HG02943 (cell line): ENCODE measurements around the gene BHLHA9.
"Not testable (repeated sequence)": the region's sequence is repeated elsewhere in the genome, so short reads cannot be mapped to it uniquely, and the experiment has no call there.

ENCODE experiments used
- ATAC-seq: cut with Tn5 transposase; IDR thresholded peaks from one replicate; pipeline ENCODE4 v1.9.1; 2021; ENCODE audit warnings: mild to moderate bottlenecking, low read depth, moderate library complexity; ENCODE audit not compliant: unreplicated experiment

Gene BHLHA9

DNA sequence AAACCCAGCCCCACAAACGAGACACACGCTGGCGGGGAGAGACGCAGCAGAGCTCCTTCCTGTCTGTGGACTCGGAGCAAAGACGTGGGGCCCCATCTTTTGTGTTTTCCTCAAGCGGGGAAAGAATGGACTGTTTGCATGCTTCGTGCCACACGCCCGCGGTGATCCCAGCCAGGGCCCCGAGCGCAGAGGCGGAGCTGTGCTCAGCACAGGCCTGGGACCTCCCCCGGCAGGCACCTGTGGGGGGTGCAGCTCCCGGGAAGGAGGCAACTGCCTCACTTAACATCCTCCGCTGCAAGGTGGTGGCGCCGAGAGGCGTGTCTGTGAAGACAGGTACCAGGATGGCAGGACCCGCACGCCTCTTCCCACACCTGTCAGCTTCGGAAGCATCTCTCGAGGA is 28.4 kb downstream of the BHLHA9 start:
- ATAC-seq = no peak

DNA sequence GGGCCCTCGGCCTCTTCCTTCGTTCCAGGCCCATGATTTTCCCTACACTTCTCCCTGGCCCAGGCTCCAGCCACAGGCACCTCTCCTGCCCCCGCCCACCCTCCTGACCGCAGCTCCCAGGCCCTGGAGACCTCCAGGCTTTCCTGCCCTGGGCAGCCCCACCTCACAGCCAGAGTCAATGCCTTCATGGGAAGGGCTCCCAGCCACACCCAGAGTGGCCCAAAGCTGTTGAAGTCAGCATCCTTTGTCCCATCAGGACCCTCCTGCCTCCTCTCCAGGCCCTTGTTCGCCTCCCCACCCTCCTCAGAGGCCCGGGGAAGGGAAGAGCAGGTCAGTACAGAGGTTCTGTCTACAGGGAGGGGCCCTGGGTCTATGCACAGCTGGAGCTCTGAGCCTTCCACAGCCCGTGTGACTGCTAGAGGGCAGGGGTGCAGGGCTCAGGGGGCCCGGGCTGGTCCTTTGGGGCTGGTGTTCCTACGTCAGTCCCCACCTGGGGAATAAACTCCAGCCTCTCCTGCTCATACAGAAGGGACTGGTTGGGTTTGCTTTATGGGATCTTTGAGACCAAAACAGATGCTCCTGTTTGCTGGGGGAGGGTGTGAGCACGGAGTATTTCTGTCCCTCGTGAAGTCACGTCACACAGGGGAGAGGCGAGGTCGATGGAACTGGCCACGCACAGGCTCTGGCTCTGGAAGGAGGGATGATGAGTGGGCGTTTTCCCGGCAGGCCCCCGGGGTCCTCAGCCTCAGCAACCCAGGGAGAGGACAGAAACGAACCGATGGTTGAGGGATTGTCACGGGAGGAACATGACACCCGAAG is 29.5 kb downstream of the BHLHA9 start:
- no peak for ATAC-seq

DNA sequence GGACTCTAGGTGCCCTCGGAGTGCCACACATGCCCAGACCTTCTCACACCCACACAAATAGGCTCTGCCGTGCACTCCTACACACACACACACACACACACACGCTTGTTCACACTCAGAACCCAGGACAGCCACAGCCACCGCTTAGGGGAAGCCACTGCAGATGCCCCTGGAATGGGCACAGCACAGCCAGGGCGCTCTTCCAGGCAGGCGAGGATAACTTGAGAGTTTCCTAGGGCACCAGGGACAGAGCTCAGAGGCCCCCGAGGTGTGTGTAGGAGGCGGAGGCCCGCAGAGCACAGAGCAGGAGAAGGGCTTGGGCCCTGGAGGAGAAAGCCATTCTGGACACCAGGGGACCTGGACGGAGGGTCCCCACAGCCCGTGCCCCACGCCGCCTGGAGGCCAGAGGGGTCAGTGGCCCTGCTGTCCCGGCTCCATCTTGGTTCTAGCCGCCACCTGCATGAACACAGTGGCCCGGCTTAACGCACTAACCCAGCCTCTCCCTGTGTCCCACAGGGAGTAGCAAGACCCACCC is 30.2 kb downstream of the BHLHA9 start:
- no peak for ATAC-seq

DNA sequence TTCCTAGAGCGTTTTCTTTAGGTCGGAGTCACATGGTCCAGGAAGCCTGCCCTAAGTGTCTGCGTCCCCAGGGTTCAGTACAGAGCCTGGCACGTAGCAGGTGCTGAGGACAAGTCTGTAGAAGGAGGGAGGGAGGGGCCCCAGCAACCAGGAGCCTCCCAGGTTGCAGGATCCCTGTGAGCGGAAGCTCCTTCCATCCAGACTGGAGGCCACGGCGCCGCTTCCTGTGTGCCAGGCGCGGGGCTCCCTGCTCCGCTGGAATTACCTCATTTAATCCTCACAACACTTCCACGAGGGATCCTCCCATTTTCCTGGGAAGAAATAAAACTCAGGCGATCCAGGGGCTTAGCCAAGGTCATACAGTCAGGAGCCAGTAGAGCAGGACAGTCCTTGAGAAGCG is 31.3 kb downstream of the BHLHA9 start:
- no peak for ATAC-seq

DNA sequence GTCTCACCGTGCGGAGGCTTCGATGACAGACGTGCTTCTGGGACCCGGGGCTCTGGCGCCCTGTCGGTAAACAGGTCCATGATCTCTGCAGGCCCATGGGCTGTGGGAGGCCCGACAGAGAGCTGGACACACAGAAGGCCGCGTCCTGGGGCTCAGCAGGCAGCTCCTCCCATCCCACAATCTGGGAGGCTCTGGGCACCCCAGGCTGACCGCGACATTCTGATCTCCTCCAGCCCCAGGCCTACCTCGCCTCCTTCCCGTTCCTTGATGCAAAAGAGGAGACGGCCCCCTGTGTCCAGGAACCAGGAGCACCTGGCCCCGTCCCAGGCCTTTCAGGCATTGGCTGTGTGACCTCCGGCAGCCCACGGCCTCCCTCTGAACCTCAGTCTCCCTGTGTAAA is 32.5 kb downstream of the BHLHA9 start:
- no peak for ATAC-seq

DNA sequence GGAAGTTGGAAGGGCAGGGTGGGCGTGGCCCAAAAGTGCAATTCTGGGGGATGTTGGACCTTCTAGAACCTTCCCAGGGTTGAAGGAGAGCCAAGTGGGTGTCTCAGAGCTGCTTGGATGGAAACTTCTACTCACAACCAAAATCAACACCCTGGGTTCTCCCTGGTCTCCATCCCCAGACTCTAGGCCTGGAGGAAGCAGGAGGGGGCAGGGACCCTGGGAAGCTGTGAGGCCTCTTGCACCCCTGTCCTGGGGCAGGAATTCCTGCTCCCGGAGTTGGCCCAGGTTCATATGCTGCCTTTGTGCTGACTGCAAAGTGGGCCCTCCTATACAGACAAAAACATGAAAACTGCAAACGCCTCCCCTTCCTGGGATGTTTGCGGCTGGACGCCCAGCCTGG is 34.3 kb downstream of the BHLHA9 start:
- ATAC-seq = no peak

DNA sequence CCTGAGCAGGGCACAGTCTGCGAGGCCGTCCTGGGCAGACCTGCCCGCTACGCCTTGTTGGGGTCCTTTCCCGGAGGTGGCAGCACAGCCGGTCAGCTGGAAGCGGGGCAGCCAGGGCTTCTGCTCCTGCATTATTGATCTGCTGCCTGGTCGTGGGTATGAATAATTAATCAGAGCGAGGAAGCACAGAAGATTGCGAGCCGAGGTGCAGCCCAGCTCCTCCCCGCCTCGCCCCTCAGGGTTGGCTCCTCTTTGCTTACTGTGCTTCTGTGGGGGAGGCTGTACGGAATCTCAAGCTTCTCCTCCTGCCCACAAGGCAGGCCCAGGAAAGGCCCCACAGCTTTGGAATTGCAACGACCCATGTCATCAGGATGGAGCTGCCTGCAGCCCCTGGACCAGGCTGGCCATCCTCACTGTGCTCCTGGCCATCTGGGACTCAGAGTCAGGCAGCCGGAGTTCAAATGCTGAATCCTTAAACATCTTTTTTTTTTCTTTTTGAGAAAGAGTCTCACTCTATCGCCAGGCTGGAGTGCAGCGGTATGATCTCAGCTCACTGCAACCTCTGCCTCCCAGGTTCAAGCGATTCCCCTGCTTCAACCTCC is 34.8 kb downstream of the BHLHA9 start:
- ATAC-seq = no peak

DNA sequence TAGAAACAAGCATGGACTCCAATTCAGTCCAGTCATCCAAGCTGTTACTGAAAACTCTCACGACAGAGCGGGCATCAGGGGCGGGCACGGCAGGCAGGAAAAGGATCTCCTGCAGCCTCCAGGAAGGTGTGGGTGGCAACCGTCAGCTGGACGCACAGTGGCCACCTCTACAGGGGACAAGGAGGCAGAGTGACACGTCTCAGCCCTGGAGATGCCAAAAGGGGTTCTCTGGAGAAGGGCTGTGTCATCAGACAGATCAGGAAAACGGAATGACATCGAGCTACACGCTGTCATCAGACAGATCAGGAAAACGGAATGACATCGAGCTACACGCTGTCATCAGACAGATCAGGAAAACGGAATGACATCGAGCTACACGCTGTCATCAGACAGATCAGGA is 37.6 kb downstream of the BHLHA9 start:
- not testable (repeated sequence) for ATAC-seq

DNA sequence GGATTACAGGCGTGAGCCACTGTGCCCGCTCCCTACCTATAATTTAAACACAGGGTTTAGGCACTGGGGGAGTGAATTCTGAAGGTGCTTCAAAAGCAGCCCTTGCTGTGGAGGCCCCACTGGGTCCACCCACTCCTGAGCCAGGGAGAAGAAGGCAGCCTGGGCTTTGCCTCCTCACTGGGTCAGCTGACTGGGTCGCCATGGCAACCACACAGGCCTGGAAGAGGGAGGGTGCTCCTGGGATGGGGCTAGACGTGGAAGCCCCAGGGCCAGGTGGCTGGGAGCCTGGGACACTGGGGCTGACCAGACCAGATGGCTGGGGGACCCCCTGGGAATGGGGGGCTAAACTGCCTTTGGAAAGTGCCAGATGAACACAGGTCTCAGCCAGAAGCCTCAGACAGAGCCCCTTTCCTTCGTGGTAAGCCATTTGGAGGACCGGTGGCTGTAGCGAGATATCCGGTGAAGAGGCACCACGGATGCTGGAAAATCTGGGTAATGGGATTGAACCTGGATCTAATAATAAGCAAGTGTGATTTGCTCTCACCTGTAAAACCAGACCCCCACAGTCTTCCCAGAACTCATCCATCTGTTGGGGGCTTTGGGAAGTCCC is 42.1 kb downstream of the BHLHA9 start:
- no peak for ATAC-seq

DNA sequence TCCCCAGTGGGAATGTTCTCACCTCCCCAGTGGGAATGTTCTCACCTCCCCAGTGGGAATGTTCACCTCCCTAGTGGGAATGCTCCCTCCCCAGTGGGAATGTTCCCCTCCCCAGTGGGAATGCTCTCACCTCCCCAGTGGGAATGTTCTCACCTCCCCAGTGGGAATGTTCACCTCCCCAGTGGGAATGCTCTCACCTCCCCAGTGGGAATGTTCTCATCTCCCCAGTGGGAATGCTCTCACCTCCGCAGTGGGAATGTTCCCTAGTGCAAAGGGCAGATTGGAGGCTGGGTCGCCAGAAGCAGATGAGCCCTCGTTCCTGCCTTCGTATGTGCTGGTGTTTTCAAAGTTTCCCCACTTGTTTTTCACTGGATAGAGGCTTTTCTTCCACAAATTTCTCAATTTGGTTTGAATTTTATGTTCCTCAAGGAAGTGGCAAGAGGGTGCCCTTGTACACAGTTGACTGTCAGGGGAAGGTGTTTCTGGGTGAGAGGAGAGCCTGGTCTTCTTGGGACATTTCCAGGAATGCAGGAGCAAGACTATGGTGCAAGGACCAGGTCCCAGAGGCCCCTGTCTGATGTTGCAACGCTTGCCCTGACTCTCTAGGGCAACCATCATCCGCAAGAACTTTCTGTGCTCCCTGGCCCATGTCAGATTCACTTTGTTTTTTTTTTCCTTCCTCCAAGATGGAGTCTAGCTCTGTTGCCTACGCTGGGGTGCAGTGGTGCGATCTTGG is 43.2 kb downstream of the BHLHA9 start:
- no peak for ATAC-seq

DNA sequence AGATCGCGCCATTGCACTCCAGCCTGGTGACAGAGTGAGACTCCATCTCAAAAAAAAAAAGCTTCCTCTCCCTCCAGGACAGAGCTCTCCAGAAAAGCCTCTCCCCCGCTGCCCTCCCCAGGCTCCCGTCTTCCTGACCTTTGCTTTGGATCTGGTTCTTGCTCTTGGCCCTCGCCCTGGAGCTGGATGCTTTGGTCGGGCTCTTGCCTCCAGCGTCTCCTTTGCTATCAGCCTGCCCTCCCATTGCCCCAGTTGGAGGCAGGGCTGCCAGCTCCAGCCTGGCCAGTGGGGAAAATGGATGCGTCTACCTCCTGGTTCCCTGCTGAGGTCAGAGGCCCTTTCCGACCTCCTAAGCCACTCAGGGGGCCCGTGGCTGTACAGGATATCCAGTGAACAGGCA is 45.2 kb downstream of the BHLHA9 start:
- no peak for ATAC-seq

DNA sequence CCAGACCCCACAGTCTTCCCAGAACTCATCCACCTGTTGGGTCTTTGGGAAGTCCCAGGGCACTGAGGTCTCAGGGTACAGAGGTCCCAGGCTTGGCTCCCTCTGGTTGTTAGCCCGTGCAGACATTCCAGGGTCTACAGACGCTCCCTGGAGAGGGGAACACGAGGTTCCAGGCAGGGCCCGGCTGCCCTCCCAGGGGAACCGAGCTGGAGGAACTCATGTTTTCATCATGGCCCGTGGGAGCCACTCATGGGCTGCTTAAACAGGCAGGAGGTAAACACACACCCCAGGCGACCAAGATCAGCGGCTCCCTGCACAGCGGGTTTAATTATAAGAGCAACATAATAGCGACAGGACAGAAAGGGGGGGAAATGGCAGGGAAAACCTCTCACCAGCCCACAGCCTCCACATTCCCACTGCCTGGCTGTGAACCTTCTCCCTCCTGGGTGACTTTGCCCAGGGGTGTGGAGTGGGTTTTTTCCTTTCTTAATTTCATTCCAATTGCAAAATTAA is 45.7 kb downstream of the BHLHA9 start:
- no peak for ATAC-seq
